NCI-H748 treated with DMSO at 0.1 percent for 48 hours (cell line): Measurements from ENCODE around the gene GPS2.

Source experiments
- DNase-seq: peaks from one replicate; lab custom pipeline; 2025; lab: John Stamatoyannopoulos, UW

Gene GPS2

GRCh38 chr17:7293159-7293558 lies 22.0 kb downstream of the GPS2 start:
- DNase-seq, result no peak

GRCh38 chr17:7292729-7293128 lies 22.4 kb downstream of the GPS2 start:
- DNase-seq, result no peak

- no peak for DNase-seq
Observed at GRCh38 chr17:7292194-7292593, 23.0 kb downstream of the GPS2 start.

- no peak for DNase-seq
Observed at GRCh38 chr17:7290685-7291084, 24.5 kb downstream of the GPS2 start.

GRCh38 chr17:7290166-7290565 lies 25.0 kb downstream of the GPS2 start:
- DNase-seq, result no peak

GRCh38 chr17:7289256-7290032 lies 25.7 kb downstream of the GPS2 start:
- DNase-seq, result no peak

GRCh38 chr17:7285679-7286078 lies 29.5 kb downstream of the GPS2 start:
- no peak for DNase-seq

GRCh38 chr17:7284911-7285310 lies 30.2 kb downstream of the GPS2 start:
- DNase-seq, result no peak

- no peak for DNase-seq
Observed at GRCh38 chr17:7283471-7284216, 31.5 kb downstream of the GPS2 start.

- DNase-seq, result no peak
Observed at GRCh38 chr17:7282752-7283321, 32.3 kb downstream of the GPS2 start.

GRCh38 chr17:7281953-7282751 lies 33.0 kb downstream of the GPS2 start:
- no peak for DNase-seq

- DNase-seq, result peak; percentile 94
Observed at GRCh38 chr17:7281074-7281952, 33.8 kb downstream of the GPS2 start, which contains the start of gene SLC2A4. SLC2A4 (plus strand) TSS chr17:7281718; CDS start chr17:7281935, 217 bp downstream.

GRCh38 chr17:7280519-7281073 lies 34.6 kb downstream of the GPS2 start:
- DNase-seq, result peak; percentile 92

GRCh38 chr17:7279448-7279847 lies 35.7 kb downstream of the GPS2 start:
- DNase-seq, result no peak

GRCh38 chr17:7266784-7267183 lies 48.4 kb downstream of the GPS2 start:
- no peak for DNase-seq

- no peak for DNase-seq
Observed at GRCh38 chr17:7263801-7264078, 51.4 kb downstream of the GPS2 start.

GRCh38 chr17:7262935-7263800 lies 52.0 kb downstream of the GPS2 start:
- peak; percentile 32 for DNase-seq
